Head of caudate nucleus (tissue), 42 donors: Measurements from ENCODE around the gene FANCC.

Source experiments
- DNase-seq, 42 donors: peaks; one replicate each; pipeline versions ENCODE4 v3.0.0 to v3.0.0-alpha.2; 2020 to 2021; ENCODE audit warnings: mixed read lengths in 7 of 42
- intact Hi-C: fragments of 100-400 bp; cut with DNase I; formaldehyde crosslinking; loops from one replicate; pipeline ENCODE4 v1.15.0; 2022

FANCC gene

GRCh38 chr9:95115104-95115503 lies 202.4 kb downstream of the FANCC start:
- DNase-seq = peak in 35 of 42 donors; percentile 44 to 87 (median 68)
- intact Hi-C loops = no loop called here

- peak in 2 of 42 donors; percentile 5 to 13 for DNase-seq
- intact Hi-C loops = no loop called here
These were observed 204.9 kb downstream of the FANCC start for GRCh38 chr9:95112436-95113280.

GRCh38 chr9:95111716-95112115 lies 205.8 kb downstream of the FANCC start:
- DNase-seq = peak in 1 of 42 donors; percentile 3
- intact Hi-C loops = no loop called here

GRCh38 chr9:95110921-95111525 lies 206.5 kb downstream of the FANCC start:
- intact Hi-C loops = no loop called here
- peak in 2 of 42 donors; percentile 4 to 25 for DNase-seq

- intact Hi-C loops = no loop called here
- DNase-seq = peak in 2 of 42 donors; percentile 6 to 24
These were observed 208.1 kb downstream of the FANCC start for GRCh38 chr9:95109456-95109855.

- peak in 1 of 42 donors; percentile 5 for DNase-seq
- intact Hi-C loops = no loop called here
These were observed 208.7 kb downstream of the FANCC start for GRCh38 chr9:95108777-95109176.

- peak in 14 of 42 donors; percentile 29 to 75 (median 60) for DNase-seq
- intact Hi-C loops = no loop called here
These were observed 209.5 kb downstream of the FANCC start for GRCh38 chr9:95107976-95108375.

GRCh38 chr9:95107001-95107749 lies 210.3 kb downstream of the FANCC start:
- intact Hi-C loops = no loop called here
- peak in 5 of 42 donors; percentile 8 to 76 (median 47) for DNase-seq

- DNase-seq = peak in 3 of 42 donors; percentile 6 to 23 (median 12)
- intact Hi-C loops = no loop called here
These were observed 211.8 kb downstream of the FANCC start for GRCh38 chr9:95105519-95106287.

- DNase-seq = peak in 2 of 42 donors; percentile 7 to 30
- intact Hi-C loops = no loop called here
These were observed 212.5 kb downstream of the FANCC start for GRCh38 chr9:95104980-95105379.

- intact Hi-C loops = no loop called here
These were observed 212.9 kb downstream of the FANCC start for GRCh38 chr9:95104581-95104960.

GRCh38 chr9:95103871-95104580 lies 213.5 kb downstream of the FANCC start:
- intact Hi-C loops = no loop called here
- peak in 4 of 42 donors; percentile 17 to 63 (median 34) for DNase-seq

More at GRCh38 chr9:95104581-95104960, 212.9 kb downstream of the FANCC start:
- DNase-seq = no peak

- DNase-seq = peak in 8 of 42 donors; percentile 26 to 76 (median 52)
- intact Hi-C loops = no loop called here
These were observed 214.2 kb downstream of the FANCC start for GRCh38 chr9:95103281-95103771.

- DNase-seq = no peak
These were observed 214.9 kb downstream of the FANCC start for GRCh38 chr9:95102572-95102971.

GRCh38 chr9:95102001-95102433 lies 215.5 kb downstream of the FANCC start:
- DNase-seq = peak in 37 of 42 donors; percentile 57 to 89 (median 75)
- intact Hi-C loops = no loop called here

More at GRCh38 chr9:95102572-95102971, 214.9 kb downstream of the FANCC start:
- intact Hi-C loops = no loop called here

GRCh38 chr9:95101326-95101725 lies 216.2 kb downstream of the FANCC start:
- peak in 1 of 42 donors; percentile 17 for DNase-seq
- intact Hi-C loops = no loop called here

GRCh38 chr9:95100071-95100627 lies 217.4 kb downstream of the FANCC start:
- intact Hi-C loops = no loop called here

More at GRCh38 chr9:95100071-95100627, 217.4 kb downstream of the FANCC start:
- DNase-seq = no peak
